GM19025 (cell line): ENCODE results near the gene PTPRCAP.
"Not testable (repeated sequence)": the region's sequence is repeated elsewhere in the genome, so short reads cannot be mapped to it uniquely, and the experiment has no call there.

Source experiments
- ATAC-seq: cut with Tn5 transposase; IDR thresholded peaks from one replicate; pipeline ENCODE4 v1.9.1; 2021; ENCODE audit warnings: mild to moderate bottlenecking, low read depth, moderate library complexity; ENCODE audit not compliant: unreplicated experiment

PTPRCAP gene, protein sequence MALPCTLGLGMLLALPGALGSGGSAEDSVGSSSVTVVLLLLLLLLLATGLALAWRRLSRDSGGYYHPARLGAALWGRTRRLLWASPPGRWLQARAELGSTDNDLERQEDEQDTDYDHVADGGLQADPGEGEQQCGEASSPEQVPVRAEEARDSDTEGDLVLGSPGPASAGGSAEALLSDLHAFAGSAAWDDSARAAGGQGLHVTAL

DNA sequence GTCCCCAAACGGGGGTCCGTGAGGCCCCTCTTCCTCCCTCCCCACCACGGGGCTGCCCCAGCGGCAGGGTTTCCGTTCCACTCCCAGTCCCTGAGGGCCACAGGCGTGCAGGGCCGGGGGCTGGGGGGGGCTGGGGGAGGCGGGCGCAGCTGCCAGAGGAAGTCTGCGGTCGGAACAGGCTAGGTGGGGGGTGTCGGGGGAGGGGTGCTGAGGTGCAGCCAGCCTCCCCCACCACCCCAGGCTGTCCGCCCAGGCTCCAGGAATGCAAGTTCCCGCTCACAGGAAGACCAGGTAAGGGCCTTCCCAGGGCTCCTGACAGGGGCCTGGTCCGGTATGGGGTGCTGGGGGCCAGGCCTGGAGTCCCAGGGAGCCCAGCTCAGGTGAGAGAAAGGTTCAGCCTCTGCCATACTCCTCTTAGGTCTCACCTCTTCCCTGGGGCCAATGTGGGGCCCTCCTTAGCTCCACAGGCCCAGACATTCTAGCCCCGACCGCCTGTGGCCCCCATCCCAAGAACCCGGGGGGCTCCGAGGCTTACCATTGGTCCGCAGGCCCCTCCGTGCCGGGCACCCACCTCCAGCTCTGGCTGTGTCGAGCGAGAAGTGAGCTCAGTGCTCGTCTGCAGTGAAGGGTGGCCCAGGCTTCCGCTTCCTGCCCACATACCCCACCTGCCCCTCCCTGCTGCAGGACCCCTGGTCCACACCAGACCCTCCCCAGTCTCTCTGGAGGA lies at the start of gene PTPRCAP:
TSS of gene PTPRCAP (minus strand) at position 601 of the 727 bp plus-strand sequence. CDS start at position 538, 63 bp downstream.
- ATAC-seq = no peak

DNA sequence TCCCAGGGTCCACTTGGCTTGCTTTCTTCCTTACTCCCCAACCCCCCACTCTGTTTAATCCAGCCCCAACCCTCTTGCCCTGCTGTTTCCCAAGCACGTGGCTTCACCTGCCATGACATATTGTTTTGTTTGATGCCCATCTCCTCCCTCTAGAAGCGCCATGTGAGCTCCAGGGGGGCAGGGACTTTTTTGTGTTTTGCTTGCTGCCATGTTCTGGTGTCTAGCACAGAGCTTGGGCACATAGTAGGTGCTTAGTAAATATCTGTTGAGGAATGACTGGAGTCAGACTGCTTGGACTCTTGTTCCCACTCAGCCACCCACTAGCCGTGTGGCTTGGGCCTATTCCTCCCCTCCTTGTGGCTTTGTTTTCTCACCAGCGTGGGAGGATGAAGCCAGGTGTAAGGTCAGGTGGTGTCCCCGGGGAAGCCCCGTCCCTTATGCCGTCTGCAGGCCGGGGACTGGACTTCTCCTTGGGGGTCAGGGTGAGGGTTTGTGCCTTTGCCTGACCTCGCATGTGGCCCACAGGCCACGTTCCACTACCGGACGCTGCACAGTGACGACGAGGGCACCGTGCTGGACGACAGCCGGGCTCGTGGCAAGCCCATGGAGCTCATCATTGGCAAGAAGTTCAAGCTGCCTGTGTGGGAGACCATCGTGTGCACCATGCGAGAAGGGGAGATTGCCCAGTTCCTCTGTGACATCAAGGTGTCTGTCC lies 49.2 kb upstream of the PTPRCAP start:
- no peak for ATAC-seq

DNA sequence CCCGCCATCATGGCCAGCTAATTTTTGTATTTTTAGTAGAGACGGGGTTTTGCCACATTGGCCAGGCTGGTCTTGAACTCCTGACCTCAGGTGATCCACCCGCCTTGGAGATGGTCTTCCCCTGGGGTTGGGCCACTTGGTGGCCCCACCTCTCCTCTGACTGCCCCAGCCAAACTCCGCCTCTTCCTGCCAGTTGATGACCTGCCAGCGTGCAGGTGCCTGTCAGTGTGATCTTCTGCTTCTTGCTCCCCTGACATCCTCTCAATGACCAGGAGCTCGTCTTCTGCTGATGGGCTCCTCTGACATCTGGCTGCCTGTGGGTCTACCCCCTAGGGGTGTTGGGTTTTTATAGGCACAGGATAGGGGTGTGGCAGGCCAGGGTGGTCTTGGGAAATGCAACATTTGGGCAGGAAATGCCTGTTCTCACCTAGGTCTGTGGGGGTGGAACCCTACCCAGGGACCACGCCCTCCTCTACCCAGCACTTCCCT lies 48.4 kb upstream of the PTPRCAP start:
- ATAC-seq = not testable (repeated sequence)

DNA sequence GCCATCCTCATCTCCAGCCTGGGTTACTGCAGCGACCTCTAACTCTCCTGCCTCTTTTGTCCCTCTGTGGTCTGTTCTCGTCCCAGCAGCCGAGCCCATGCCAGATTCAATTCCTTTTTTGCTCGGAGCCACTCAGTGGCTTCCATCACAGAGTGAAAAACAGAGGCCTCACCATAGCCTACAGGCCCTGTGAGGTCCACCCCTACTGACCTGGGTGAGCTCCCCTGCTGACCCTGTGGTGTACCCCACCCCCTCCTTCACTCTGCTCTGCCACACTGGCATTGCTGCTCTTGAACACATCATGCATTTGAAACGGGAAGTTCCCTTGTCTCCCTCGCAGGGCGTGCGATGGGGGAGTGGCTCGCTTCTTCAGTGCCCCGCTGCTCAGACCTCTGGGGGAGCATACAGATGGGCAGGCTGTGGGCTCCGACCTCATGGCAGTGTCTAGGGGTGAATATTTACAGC lies 47.4 kb upstream of the PTPRCAP start:
- no peak for ATAC-seq

DNA sequence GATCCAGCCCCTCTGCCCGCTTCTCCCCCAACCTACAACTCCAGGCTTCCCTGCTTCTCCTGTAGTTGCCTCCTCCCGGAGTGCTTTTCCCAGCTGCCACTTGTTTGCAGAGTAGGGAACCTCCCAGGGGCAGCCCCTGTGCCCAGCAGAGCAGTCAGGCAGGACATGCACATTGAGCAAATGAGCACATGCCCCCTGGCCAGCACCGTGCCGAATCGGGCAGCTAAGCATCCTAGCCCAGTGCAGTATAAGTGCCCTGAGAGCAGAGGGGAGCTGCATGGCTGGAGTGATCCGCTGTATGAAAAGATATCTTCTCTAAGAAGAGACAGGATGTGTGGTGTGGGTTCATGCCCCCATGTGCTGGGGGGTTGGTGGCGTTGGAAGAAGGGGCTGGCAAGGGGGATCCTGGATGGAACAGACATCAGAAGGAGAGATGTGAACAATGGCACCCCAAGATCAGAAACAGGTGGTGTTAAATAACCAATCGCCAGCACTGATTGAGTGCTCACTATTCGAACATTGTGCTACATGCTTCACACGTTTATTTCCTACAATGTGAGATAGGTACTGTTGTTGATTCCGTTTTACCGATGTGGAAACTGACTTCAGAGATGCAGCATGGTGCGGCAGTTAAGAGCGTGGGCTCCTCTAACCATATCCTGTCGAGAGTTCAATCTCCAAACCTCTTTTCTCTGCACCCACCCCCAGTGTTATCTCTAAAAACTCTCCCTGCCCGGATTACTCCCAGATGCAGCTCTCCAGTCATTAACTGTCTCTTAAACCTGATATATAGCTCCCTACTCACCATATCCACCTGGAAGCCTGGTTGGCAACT lies 46.6 kb upstream of the PTPRCAP start:
- no peak for ATAC-seq

DNA sequence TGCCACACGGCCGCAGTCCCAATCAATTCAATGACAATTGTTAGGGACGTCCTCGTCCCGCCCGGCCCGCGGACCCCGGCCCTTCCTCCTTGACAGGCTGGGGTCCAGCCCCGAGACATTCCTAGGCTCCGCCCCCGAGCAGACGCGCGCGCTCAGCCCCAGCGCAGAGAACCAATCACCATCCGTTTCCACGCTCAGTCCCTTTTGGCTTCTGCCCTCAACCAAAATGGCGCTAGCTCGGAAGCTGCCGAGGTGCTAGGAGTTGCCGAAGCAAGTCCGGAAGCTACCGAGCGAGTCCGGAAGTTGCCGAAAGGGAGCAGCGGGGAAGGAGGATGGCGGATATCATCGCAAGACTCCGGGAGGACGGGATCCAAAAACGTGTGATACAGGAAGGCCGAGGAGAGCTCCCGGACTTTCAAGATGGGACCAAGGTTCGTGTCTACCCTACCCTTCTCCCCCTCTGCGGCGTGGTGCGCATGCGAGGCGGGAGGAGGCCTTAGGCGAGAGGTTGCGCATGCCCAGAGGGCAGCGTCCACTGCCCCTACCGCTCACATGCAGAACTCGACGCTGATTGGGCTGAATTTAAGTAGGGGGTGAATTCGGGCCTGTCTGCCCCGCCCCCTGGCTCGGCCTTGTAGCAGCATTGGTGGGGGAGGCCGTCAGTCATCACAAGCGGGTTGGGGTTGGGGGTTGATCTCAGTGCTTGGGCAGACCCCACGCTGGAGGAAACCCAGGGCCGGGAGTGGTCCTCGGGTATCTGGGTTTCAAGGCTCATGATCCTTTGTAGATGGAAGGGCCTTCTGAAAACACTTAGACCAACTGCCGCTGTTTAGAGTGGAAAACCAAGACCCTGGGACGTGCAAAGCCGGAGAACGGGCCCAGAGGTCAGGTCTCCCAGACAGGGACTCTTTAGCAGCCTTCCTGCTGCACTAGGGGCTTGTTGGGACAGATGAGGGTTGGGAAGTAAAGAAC lies 45.6 kb upstream of the PTPRCAP start, which contains the start of gene AIP:
TSS of gene AIP (plus strand) at position 200 of the 972 bp plus-strand sequence. CDS start at position 333, 133 bp downstream.
- ATAC-seq = peak; percentile 62

DNA sequence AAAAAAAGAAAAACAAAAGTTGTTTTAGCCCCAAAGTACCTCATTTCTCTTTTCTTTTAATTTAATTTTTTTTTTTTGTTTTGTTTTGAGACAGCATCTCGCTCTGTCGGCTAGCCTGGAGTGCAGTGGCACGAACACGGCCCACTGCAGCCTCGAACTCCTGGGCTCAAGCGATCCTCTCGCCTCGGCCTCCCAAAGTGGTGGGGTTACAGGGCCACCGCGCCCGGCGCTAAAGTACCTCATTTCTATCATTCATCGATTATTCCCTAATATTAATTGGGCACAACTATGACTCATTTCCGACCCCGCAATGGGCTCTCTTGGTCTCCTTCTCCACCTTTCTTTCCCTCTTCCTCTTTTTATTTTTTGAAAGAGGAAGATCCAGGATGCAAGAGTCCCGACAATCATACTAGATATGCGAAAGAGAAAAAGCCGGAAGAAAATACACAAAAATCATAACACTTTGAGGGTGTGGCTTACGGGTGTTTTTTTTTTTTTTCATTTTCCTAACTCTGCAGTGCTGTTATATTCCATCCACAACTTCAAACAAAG lies 44.9 kb upstream of the PTPRCAP start:
- peak; percentile 3 for ATAC-seq

DNA sequence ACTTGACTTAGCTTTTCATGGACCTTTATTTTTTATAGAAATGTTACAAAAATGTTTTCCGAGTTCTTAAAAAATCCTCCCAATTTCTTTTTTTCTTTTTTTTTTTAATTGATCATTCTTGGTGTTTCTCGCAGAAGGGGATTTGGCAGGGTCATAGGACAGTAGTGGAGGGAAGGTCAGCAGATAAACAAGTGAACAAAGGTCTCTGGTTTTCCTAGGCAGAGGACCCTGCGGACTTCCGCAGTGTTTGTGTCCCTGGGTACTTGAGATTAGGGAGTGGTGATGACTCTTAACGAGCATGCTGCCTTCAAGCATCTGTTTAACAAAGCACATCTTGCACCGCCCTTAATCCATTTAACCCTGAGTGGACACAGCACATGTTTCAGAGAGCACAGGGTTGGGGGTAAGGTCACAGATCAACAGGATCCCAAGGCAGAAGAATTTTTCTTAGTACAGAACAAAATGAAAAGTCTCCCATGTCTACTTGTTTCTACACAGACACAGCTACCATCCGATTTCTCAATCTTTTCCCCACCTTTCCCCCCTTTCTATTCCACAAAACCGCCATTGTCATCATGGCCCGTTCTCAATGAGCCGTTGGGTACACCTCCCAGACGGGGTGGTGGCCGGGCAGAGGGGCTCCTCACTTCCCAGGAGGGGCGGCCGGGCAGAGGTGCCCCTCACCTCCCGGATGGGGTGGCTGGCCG lies 40.0 kb upstream of the PTPRCAP start:
- not testable (repeated sequence) for ATAC-seq

DNA sequence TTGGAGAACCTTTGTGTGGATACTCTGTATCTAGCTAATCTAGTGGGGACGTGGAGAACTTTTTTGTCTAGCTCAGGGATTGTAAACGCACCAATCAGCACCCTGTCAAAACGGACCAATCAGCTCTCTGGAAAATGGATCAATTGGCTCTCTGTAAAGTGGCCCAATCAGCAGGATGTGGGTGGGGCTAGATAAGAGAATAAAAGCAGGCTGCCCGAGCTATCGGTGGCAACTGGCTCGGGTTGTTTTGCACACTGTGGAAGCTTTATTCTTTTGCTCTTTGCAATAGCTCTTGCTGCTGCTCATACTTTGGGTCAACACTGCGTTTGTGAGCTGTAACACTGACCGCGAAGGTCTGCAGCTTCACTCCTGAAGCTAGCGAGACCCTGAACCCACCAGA lies 39.2 kb upstream of the PTPRCAP start:
- ATAC-seq = not testable (repeated sequence)

DNA sequence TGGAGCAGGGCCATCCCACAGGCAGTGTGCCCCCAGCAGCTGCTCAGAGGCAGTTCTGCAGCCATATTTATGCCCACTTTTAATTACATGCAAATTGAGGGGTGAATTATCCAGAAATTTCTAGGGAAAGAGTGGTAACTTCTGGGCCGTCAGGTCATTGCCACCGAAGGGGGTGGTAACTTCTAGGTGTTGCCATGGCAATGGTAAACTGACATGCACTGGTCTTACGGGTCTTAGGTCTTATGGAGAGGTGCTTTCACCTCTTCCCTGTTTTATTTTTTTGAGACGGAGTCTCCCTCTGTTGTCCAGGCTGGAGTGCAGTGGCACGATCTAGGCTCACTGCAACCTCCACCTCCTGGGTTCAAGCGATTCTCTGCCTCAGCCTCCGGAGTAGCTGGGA lies 35.4 kb upstream of the PTPRCAP start:
- ATAC-seq = no peak

DNA sequence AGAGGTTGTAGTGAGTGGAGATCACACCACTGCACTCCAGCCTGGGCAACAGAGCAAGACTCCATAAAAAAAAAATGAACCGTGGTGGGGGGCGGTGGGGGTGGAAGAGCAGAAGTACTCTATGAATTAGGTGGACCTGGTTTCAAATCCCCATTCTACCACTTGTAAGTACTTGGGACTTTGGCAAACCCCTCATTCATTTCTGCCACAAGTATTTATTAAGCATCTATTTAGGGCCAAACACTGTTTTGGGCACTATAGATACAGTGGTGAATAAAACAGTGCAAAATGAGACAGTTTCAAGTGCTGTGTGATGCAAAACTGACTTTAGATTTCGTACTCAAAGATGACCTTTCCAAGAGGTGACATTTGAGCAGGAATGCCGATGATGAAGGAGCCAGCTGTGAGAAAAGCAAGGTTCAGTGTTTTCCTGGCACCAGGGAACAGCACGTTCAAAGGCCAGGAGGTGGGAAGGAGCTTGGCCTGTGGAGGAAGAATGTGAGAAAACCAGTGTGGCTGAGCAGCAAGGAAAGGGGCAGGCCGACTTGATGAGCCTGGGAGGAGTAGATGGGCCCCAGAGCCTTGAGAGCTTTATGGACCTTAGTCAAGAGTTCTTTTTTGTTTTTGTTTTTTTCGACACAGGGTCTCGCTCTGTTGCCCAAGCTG lies 33.0 kb upstream of the PTPRCAP start:
- ATAC-seq = no peak

DNA sequence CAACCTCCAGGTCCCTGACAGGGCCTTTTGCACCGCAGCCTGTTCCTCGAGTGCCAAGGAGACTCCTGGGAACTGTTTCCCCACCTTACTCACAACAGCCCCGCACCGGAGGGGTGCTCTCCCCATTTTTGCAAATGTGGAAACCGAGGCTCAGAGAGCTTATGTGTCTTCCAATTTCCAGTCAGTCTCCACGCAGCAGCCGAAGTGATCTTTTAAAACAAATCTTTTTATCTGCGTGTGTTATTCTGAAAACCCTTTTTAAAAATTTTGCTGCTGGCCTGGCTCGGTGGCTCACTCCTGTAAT lies 32.0 kb upstream of the PTPRCAP start:
- ATAC-seq = no peak

DNA sequence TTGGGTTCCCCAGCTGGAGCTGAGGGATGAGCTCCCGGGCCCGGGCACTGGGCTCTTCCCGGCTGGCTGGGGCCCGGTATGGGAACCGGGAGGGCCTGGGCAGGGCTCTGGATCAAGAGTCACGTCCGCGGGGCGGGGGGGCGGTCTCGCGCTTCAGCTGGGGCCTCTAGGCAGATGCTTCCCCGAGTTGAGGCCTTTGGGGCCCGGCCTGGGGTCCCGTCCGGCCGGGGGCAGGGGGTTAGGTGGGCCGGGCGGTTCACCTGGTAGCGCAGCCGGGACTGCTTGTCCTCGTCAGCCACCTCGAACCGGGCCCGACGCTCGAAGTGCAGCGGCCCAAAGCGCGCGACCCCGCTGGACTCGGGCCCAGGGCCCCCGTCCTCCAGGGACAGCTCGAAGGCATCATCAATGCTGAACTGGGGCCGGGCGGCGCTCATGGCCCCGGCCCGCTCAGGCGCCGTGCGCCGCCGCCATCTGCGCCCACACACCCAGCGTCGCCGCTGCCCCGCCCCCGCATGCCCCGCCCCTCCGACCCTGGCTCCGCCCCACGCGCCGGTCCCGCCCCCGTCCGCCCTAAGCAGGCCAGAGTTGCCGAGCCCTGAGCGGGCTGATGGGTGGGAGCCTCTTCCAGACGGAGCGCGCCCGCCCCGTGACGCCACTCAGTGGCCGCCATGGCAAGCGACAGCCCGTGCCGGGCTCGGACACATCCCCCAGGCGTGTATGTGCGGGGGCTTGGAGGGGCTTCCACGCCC lies 31.5 kb upstream of the PTPRCAP start, which contains the start of gene TMEM134:
TSS of gene TMEM134 (minus strand) at position 493 of the 749 bp plus-strand sequence. CDS start at position 434, 59 bp downstream.
- ATAC-seq = peak; percentile 68

DNA sequence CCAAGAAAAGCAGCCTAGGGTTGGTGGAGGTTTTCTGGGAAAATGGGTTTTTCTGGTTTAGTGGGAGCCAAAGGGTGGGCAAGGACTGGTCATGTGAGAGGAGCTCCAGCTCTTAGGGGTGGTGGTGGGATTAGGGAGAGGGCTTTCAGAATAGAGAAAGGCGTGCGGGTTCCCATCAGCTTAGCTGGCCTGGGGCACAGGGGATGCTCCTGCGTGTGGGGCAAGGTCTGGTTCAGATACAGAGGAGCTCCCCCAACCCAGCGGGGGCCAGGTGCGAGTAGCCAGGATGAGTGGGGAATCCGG lies 30.9 kb upstream of the PTPRCAP start:
- ATAC-seq = no peak

DNA sequence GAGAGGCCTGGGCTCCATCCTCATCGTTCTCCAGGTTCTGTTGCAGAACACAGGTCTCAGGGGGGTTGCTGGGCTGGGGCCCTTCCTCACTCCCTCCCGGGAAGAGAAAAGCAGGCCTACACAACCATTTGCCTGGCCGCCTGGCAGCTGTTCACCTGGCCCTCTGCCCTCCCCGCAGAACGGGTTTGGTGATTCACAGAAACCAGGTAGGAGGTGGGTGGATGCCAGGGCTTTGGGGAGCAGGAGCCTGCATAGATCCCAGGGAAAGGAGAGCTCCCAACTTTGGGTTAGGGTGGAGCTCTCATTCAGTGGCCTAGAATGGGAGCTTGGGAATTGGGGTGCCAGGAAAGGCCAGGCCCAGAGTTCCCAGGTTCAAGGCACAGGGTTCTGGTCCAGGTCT lies 30.6 kb upstream of the PTPRCAP start:
- no peak for ATAC-seq

DNA sequence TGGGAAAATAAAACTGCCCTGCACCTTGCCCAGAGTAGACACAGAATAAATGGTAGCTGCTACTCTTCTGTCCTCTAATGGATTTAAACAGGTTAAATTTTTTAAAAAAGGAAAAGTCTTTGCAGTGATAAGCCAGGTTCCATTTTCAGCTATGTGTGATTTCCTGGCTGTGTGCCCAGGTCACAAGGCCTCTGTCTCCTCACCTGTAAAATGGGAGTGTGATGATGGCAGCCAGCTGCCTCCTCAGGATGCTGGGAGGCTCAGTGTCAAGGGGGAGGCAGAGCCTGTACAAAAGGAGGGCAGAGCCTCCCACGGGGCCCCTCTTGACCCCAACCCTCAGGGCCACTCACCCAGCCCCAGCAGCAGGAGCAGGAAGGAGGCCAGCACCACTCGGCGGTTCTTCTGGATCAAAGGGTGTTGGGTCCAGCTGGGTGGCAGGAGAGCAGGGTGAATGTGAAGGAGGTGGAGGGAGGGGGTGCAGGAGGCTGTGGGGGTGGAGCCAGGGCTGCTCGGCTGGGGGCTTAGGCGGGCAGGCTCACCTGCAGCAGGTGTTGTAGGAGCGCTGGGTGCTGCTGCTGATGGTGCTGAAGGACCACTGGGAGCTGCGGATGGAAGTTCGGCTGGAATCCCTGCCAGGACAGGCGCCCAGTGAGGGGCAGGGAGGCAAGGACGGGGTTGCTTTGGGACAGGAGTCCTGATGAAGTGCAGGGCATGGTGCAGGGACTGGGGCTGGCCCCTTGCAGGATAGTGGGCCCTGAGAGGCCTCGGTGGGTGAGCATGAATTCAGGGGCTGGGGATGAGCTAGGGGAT lies 29.7 kb upstream of the PTPRCAP start:
- ATAC-seq = no peak
